Heart left ventricle (tissue), 16 donors: ENCODE measurements around the gene HMGB4. TPM values are rescaled to one million over a fixed set of nuclear protein-coding genes. Genes with fewer than 3 reads are reported as not detected.

Source experiments
- ATAC-seq, 4 donors: fragments of 200-7000 bp; cut with Tn5 transposase; one replicate each; pipeline ENCODE4 v1.9.1; 2020 to 2022; ENCODE audit warnings: moderate library complexity in 4 of 4, mild to moderate bottlenecking in 3 of 4, moderate number of reproducible peaks in 1 of 4
- DNase-seq, 5 donors: peaks; one replicate each; pipeline ENCODE4 v3.0.0-alpha.2; 2020
- H3K27ac ChIP-seq, 12 donors: fragments of 200-600 bp; sonication (generic) in 4 of 12; one replicate each; pipeline versions ENCODE4 v1.5.0 to v1.8.0; 2016 to 2022; ENCODE audit warnings: mild to moderate bottlenecking in 2 of 12
- H3K27me3 ChIP-seq, 9 donors: fragments of 200-600 bp; sonication (generic) in 2 of 9; one replicate each; pipeline versions ENCODE4 v1.5.1 to v1.8.0; 2016 to 2022; ENCODE audit warnings: mild to moderate bottlenecking in 3 of 9
- H3K36me3 ChIP-seq, 9 donors: fragments of 200-600 bp; sonication (generic) in 2 of 9; one replicate each; pipeline versions ENCODE4 v1.5.0 to v1.8.0; 2018 to 2022; ENCODE audit warnings: mild to moderate bottlenecking in 2 of 9
- H3K4me1 ChIP-seq, 12 donors: fragments of 200-600 bp; sonication (generic) in 4 of 12; one replicate each; pipeline versions ENCODE4 v1.5.0 to v1.8.0; 2016 to 2022; ENCODE audit warnings: mild to moderate bottlenecking in 3 of 12
- H3K4me3 ChIP-seq, 12 donors: fragments of 200-600 bp; sonication (generic) in 4 of 12; one replicate each; pipeline versions ENCODE4 v1.5.0 to v1.8.0; 2017 to 2022; ENCODE audit warnings: mild to moderate bottlenecking in 9 of 12, moderate library complexity in 4 of 12
- H3K9me3 ChIP-seq, 12 donors: fragments of 200-600 bp; sonication (generic) in 4 of 12; one replicate each; pipeline versions ENCODE4 v1.5.0 to v1.8.0; 2016 to 2022; ENCODE audit warnings: mild to moderate bottlenecking in 1 of 12
- CTCF ChIP-seq, 12 donors: fragments of 200-600 bp; sonication (generic) in 4 of 12; IDR thresholded peaks; one replicate each; pipeline versions ENCODE4 v1.5.0 to v1.8.0; 2018 to 2022; ENCODE audit warnings: antibody characterized with exemption in 12 of 12, mild to moderate bottlenecking in 5 of 12
- POLR2A ChIP-seq, 2 donors: fragments of 450-650 bp; IDR thresholded peaks; one replicate each; pipeline ENCODE4 v1.6.1; 2017; ENCODE audit warnings: antibody characterized with exemption in 2 of 2, mild to moderate bottlenecking in 2 of 2, moderate library complexity in 2 of 2
- whole genome bisulfite sequencing, 4 donors: extraction: QIAGEN DNeasy Blood & Tissue Kit in 2 of 4; methylation state at CpG; one replicate each; pipeline versions ENCODE4 v1.1.5 to v1.1.7; 2013 to 2018; 5-methylcytosine and 5-hydroxymethylcytosine counted together
- intact Hi-C, 10 donors: fragments of 100-400 bp; cut with DNase I; formaldehyde crosslinking; loops; one replicate each; pipeline versions ENCODE4 v1.11.1 to v1.14.2; 2022
- polyA plus RNA-seq, 2 donors: library from polyadenylated mRNA; stranded (reverse); fragments of 200-250 nt; gene quantifications; one replicate each; pipeline ENCODE4 v1.2.3, GENCODE V29; 2013
- total RNA-seq, 9 donors: library from RNA; depleted of rRNA in 2 of 9; stranded (reverse); fragments of >200 nt in 2 of 9; fragmentation: NEBNext Ultra II Directional in 3 of 9; extraction: Animal tissue kit (Norgen Biotek cat#: 25700) in 3 of 9; gene quantifications; one replicate each; pipeline versions ENCODE4 v1.1.0 to v1.2.4, GENCODE V29; 2016 to 2023
- donor health status: ischemic (EF 13 %, LVEDD 7.1; RV severe dilation, severe dysfunction).
- donor health status: healthy with polysubstance abuse.
- donor health status: DM: no; HTN: yes; CAD: no.
- donor health status: DM: no; HTN: no; CAD: no.
- donor health status: ischemic (EF 25% LVEDD 6.9; RV normal size, moderate dysfunction).
- donor health status: ischemic (EF 25% LVEDD 5.7; RV mildly dilated, moderate dysfunction).
- donor health status: healthy.
- donor health status: DM: yes; HTN: yes; CAD: no.
- donor health status: ischemic (EF 35%, LVEDD 5.7; RV mildly dilated, moderate dysfunction).
- donor health status: nonischemic (EF 11% LVEDD 7.7; RV severe dilation, severe dysfunction).
- donor health status: DM: yes; HTN: yes; CAD: no.
- donor health status: PGD.
- donor health status: ischemic (EF 29% LVEDD 5.4; RV normal size, mild dysfunction).
- donor health status: nonischemic (EF 23%, LVEDD 6.1; RV moderate dilation, normal function).

Gene HMGB4
- total and polyA plus RNA-seq, 11 donors = not detected

GRCh38 chr1:33822396-33822795, 41.5 kb upstream of the HMGB4 start:
- Histone ChIP-seq H3K9me3 (no peaks in the 10 kb centered on the region), H3K4me1 (no peaks in the 10 kb centered on the region), H3K27me3 (peaks cover 0 to 8% (median 0%) of the 10 kb centered on the region in 9 donors), H3K4me3 (no peak overlapping the region), H3K27ac (no peak overlapping the region), H3K36me3 (no peaks in the 10 kb centered on the region)
- ATAC-seq = no peak
- intact Hi-C loops = no loop called here
- DNase-seq = no peak
- TF ChIP-seq POLR2A (IDR thresholded peaks at IDR 0.05) (no peak), CTCF (IDR thresholded peaks at IDR 0.05) (no peak)
- 59 to 64% (median 60%) methylated on average over 5 to 6 of the region's 6 CpGs for WGBS, 4 donors

GRCh38 chr1:33823401-33823800, 40.5 kb upstream of the HMGB4 start:
- DNase-seq (no peak), ATAC-seq (no peak)
- TF ChIP-seq CTCF (IDR thresholded peaks at IDR 0.05) (no peak), POLR2A (IDR thresholded peaks at IDR 0.05) (no peak)
- intact Hi-C loops = no loop called here
- 88 to 95% (median 93%) methylated on average over 2 of the region's 2 CpGs for WGBS, 4 donors
- Histone ChIP-seq H3K36me3 (no peaks in the 10 kb centered on the region), H3K4me3 (no peak overlapping the region), H3K4me1 (no peaks in the 10 kb centered on the region), H3K27ac (no peak overlapping the region), H3K27me3 (peaks cover 0 to 8% (median 0%) of the 10 kb centered on the region in 9 donors), H3K9me3 (no peaks in the 10 kb centered on the region)

GRCh38 chr1:33823830-33824229, 40.0 kb upstream of the HMGB4 start:
- peaks cover 0 to 8% (median 0%) of the 10 kb centered on the region in 9 donors for H3K27me3 ChIP-seq
- H3K4me1 ChIP-seq = no peaks in the 10 kb centered on the region
- WGBS, 4 donors = 48 to 72% (median 65%) methylated on average over 1 of the region's 1 CpG
- no peaks in the 10 kb centered on the region for H3K36me3 ChIP-seq
- intact Hi-C loops = no loop called here
- ATAC-seq (no peak), DNase-seq (no peak)
- TF ChIP-seq POLR2A (IDR thresholded peaks at IDR 0.05) = no peak
- TF ChIP-seq CTCF (IDR thresholded peaks at IDR 0.05) = no peak
- no peak overlapping the region for H3K4me3 ChIP-seq
- H3K9me3 ChIP-seq = no peaks in the 10 kb centered on the region
- H3K27ac ChIP-seq = no peak overlapping the region

GRCh38 chr1:33824321-33824720, 39.6 kb upstream of the HMGB4 start:
- no peak for TF ChIP-seq POLR2A (IDR thresholded peaks at IDR 0.05)
- no peak for TF ChIP-seq CTCF (IDR thresholded peaks at IDR 0.05)
- 80 to 89% (median 87%) methylated on average over 6 of the region's 6 CpGs for WGBS, 4 donors
- intact Hi-C loops = no loop called here
- H3K4me3 ChIP-seq = no peak overlapping the region
- no peaks in the 10 kb centered on the region for H3K4me1 ChIP-seq
- DNase-seq = no peak
- H3K27me3 ChIP-seq = peaks cover 0 to 8% (median 0%) of the 10 kb centered on the region in 9 donors
- no peak for ATAC-seq
- no peak overlapping the region for H3K27ac ChIP-seq
- H3K36me3 ChIP-seq = no peaks in the 10 kb centered on the region
- H3K9me3 ChIP-seq = no peaks in the 10 kb centered on the region
